TTC549 (cell line): ENCODE measurements around the gene TMEM147.

ENCODE experiments used
- FAIRE-seq: peaks from 2 replicates; lab custom pipeline; 2012; peaks lifted over from hg19 to GRCh38; lab: Jason Lieb, UNC

The TMEM147 gene

GRCh38 chr19:35549174-35549788 lies 3.9 kb downstream of the TMEM147 start:
- no peak for FAIRE-seq

DNA sequence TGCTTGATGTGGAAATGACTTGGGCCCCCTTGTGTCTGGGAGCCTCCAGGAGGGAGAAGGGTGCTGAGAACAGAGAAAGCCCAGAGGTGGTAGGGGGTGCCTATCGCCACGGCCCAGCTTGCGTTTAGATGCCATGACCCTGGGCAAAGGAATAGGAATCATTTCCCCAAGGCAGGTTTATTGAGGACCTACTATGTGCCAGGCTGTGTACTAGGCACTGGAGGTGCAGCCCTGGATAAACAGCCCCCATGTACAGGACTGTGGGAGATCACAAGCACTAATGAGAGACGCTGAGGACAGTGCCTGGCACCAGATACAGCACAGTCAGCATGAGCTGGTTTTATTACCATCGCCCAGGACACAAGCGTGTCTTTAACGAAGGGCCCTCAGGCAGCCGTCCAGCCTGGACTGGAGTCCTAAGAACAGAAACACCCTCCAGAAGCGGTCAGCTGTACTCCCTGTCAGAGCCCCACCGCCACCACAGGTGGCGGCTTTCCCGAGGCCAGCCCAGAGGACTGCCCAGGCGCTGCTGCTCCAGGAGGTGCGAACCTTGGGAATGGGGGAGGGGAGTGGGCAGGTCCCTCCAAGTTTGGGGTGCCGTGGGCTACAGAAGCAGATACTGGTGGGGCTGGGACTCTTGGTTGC lies 4.6 kb downstream of the TMEM147 start:
- FAIRE-seq, result no peak

DNA sequence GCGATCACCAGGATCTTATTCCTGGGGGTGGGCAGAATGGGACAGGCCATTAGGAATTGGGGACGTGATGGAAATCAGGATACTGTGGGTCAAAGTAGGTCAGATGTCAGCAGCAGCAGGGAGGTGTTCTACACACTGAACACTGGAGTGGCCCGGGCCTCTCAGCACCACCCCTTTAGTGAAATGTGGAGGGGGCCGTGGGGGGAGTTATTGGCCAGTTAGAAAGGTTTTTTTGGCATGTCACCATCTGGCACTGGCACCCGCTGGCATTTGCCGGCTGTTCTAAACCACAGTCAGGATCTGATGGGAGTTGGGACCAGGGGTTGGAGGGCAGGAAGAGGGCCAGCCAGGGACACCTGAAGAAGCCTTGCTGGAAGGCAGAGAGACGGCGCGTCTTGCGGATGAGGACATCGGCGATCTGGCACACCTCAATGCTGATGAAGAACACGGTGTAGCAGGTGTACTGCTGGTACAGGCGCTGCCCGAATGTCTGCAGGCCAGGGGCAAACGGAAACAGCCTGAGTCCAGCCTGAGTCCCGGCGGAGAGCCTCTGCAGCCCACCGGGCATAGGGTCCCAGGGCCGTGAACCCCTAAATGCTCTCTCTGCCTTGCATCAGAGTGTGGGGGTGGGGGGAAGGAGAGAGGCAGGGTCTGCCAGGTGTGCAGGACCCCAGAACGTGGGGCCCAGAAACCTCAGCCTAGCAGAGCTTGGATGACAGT lies 5.8 kb downstream of the TMEM147 start:
- FAIRE-seq, result no peak

GRCh38 chr19:35552534-35553384 lies 7.3 kb downstream of the TMEM147 start:
- FAIRE-seq, result no peak

DNA sequence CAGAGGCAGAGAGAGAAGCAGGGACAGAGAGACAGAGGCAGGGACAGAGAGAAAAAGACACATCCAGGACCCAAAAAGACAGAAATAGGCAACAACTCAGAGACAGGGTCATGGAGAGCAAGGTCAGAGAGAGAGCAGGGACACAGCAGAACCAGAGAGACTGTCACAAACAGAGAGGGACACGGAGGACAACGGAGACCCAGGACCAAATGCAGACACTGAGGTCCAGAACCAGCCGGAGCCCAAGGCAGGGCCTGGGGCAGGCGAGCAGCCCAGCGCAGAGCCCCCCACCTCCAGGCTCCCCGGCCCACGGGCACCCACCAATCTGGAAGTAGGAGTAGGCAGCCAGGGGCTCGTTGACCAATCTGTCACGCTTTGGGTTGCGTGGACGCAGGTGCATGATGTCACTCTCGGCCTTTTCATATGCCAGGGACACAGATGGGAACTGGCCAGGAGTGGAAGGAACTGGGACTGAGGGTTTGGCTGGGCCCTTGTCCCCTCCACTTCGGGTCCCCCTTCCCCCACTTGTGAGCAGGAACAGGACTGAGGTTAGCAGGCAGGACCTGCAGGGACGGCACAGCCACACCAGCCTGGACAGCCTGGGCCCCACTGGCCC lies 8.1 kb downstream of the TMEM147 start:
- no peak for FAIRE-seq

GRCh38 chr19:35554076-35554475 lies 8.7 kb downstream of the TMEM147 start:
- FAIRE-seq, result no peak

GRCh38 chr19:35555301-35556005 lies 10.0 kb downstream of the TMEM147 start:
- FAIRE-seq, result no peak

DNA sequence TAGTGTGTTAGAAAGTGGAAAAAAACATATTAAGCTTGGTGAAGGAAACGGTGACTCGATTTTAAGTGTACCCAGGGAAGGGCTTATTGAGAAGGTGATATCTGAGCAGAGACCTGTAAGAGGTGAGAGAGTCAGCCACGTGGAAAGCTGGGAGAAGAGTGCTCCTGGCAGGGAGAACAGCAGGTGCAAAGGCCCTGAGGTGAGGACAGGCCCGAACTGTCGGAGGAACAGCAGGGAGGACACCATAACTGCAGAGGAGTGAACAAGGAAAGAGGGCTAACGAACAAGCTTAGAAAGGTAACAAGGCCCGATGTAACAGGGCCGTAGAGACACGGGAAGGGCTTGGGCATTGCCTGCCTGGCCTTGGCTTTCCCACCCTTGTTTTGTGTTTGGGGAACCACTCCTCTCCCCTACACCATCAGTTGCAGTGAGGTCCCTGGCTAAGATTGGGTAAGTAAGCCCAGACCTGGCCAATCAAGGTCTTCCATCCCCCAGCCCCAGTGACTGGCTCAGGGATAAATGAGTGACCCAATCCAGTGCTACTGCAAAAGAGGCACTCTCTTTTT lies 10.7 kb downstream of the TMEM147 start:
- FAIRE-seq, result no peak

DNA sequence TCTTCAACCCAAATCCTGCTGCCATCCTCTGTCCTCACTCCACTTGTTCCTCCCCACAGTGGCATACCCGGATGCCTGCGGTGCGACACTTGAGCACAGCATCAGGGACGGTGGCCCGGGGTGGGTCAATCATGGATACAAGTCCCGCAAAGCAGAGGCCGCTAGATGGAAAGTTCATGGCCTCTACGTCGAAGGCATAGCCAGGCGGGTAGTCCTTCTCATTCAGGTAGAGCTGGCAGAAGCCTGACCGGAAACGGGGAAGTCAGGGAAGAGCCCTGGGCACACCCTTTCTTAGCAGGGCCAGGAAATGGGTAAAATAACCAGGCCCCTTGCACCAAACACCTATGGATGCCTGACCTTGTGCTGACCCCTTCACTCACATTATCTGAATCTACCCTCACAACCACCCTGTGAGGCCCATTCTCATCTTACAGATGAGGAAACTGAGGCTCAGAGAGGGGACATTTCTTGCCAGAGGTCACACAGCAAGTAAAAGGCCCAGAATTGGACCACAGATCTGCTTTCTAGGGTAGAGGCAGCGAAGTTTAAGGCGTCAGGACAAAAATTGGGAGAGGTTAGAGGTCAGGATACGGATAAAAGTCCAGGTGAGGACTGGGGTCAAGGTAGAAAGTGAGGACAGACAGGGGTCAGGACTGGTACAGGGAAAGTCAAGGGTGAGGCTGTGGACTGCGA lies 11.6 kb downstream of the TMEM147 start:
- FAIRE-seq, result no peak

GRCh38 chr19:35557539-35558399 lies 12.3 kb downstream of the TMEM147 start:
- FAIRE-seq, result no peak

DNA sequence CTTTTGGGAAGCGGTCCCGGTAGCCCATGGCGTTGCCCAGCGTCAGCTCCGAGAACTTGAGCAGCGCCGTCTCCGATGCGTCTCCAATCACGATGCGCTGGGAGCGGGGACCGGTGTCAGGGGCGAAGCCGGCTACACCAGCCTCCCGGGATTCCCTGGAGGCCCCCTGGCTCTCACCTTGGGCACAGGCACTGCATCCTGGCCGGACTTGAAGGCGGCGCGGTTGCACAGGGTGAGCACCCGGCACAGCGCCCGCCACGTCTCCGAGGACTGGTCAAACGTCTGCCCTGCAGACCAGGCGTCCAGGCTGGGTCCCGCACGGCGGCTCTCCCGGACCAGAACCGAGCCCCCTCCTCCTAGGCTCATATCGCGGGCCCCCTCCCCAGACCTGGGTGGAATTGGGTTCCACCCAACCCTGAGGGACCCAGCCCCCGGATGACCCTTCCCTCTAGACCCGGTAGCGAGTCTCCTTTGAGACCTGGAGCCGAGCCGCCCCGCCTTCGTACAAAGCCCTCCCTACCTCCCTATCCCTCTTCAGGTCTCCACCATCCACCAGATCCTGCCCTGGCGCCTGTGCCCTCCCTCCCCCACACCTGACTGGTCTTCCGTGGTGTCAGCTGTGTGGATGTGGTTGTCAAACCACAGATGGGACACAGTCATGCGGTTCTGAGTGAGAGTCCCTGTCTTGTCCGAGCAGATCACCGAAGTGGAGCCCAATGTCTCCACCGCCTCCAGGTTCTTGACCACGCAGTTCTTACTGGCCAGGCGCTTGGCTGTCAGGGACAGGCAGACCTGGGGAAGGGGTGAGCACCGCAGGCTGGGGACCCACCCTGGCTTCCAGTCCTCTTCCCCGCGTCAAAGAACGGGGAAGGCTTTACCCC lies 13.2 kb downstream of the TMEM147 start:
- no peak for FAIRE-seq

DNA sequence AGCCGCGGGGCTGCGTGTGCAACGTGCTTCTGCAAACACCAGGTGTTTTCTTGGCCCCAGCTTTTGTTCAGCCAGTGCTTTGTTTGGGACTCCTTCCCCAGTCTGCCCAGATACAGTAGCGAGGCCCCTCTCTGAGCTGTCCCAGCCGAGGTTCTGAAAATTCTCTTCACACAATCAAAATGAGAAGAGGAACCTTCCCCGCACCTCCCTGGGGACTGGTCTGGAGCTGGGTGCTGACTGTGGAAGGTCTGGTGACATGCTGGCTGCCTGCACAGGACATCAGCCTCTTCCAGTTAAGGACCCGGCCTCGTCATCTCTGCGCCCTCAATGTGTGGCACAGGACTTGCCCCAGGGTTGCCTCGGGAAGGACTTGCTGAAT lies 13.8 kb downstream of the TMEM147 start:
- FAIRE-seq, result no peak

GRCh38 chr19:35559781-35560180 lies 14.4 kb downstream of the TMEM147 start:
- FAIRE-seq, result no peak

- no peak for FAIRE-seq
These were observed 14.8 kb downstream of the TMEM147 start for GRCh38 chr19:35560271-35560670.

DNA sequence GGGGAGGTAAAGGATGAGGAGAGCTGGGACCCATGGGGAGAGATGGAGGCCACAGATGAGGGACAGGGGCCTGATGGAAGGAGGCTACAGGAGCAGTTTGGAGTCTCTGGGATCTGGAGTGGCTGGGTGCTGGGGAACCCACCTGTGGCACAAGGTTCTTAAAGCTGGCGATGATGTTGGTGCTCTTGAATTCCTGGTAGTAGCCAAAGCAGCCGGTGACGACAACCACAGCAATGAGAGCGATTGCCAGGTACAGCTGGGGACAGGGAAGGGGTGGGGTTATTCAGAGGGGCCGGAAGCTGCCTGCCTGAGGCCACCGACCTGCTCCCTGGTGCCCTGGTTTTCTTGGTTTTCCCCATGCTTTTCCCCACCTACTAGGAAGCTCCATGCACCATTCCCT lies 15.3 kb downstream of the TMEM147 start:
- no peak for FAIRE-seq

DNA sequence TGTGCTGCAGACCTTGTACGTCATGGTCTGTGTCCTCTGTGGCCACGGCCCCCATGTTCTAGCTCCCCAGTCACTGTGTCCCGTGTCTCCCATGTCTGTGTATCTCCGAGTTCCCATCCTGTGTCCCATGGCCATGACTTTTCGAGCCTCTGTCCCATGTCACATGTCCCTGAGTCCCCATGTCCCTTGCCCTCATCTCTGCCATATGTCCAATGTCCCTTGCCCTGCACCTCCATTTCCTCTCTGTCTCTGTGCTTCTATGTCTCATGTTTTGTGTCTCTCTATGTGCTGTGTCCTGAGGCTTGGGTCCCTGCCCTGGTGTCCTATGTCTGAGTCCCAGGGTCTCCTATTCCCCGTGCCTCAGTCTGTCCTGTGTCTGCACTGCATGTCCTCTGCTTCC lies 16.0 kb downstream of the TMEM147 start:
- no peak for FAIRE-seq

- FAIRE-seq, result no peak
These were observed 16.9 kb downstream of the TMEM147 start for GRCh38 chr19:35562336-35562735.

- no peak for FAIRE-seq
These were observed 17.4 kb downstream of the TMEM147 start for GRCh38 chr19:35562776-35563175.
